GM12874 (cell line): ENCODE measurements around the gene ZNF280C.

ENCODE experiments used
- TF ChIP-seq, protein P1 (sequence below): IDR thresholded peaks from 2 replicates; pipeline ENCODE4 v1.5.1; 2011; ENCODE audit warnings: low read depth, mild to moderate bottlenecking, control low read depth, low read length, moderate library complexity; ENCODE audit not compliant: insufficient read depth

Gene ZNF280C

DNA sequence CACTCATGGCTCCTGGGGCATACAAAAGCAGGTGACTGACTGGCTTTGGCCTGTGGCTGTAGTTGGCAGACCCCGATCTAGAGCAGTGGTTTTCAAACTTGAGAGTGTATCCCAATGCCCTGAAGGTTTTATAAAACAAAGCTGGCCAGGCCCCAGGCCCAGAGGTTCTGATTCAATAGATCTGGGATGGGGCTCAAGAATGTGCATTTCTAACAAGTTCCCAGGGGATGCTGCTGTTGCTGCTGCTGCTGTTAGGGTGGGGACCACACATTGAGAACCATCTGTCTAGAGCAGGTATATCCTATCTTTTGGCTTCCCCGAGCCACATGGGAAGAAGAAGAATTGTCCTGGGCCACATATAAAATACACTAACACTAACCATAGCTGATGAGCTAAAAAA, 110.4 kb downstream of the ZNF280C start:
- TF ChIP-seq, protein P1, sequence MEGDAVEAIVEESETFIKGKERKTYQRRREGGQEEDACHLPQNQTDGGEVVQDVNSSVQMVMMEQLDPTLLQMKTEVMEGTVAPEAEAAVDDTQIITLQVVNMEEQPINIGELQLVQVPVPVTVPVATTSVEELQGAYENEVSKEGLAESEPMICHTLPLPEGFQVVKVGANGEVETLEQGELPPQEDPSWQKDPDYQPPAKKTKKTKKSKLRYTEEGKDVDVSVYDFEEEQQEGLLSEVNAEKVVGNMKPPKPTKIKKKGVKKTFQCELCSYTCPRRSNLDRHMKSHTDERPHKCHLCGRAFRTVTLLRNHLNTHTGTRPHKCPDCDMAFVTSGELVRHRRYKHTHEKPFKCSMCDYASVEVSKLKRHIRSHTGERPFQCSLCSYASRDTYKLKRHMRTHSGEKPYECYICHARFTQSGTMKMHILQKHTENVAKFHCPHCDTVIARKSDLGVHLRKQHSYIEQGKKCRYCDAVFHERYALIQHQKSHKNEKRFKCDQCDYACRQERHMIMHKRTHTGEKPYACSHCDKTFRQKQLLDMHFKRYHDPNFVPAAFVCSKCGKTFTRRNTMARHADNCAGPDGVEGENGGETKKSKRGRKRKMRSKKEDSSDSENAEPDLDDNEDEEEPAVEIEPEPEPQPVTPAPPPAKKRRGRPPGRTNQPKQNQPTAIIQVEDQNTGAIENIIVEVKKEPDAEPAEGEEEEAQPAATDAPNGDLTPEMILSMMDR: no peak

DNA sequence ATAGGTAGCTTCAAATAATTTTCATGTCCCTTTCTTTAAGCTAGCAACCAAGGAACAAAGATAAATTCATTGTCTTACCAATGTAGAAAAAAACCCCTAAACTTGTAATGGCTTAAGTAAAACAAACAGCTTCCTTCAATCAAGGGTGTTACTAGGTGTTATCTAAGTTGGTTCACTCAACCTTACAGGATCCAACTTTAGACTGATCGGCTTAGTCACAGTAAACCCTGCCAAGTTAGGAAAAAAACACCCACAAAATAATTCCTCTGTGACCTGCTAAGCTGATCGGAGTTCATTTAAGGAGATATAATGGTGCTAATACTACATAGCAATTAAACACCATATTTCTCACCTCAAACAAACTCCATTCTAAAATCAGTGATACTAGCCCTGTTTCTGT, 113.1 kb downstream of the ZNF280C start:
- TF ChIP-seq, protein P1: no peak
